Upper lobe of left lung (tissue), 4 donors: ENCODE results near the gene ATXN1.

Experiments used
- CTCF ChIP-seq, 6 experiments: fragments of 450-650 bp in 4 of 6; fragments of 200-600 bp in 2 of 6; sonication (generic) in 2 of 6; IDR thresholded peaks; one replicate each; pipeline ENCODE4 v1.5.1; 2016 to 2019; ENCODE audit warnings: antibody characterized with exemption in 6 of 6
- POLR2A ChIP-seq, 4 donors: fragments of 450-650 bp; IDR thresholded peaks; one replicate each; pipeline ENCODE4 v1.5.1; 2016 to 2017; ENCODE audit warnings: antibody characterized with exemption in 4 of 4, mild to moderate bottlenecking in 2 of 4
- POLR2AphosphoS5 ChIP-seq, 2 donors: sonication (generic); formaldehyde crosslinking; IDR thresholded peaks; one replicate each; pipeline ENCODE4 v1.5.1; 2017; ENCODE audit warnings: antibody characterized with exemption in 2 of 2

DNA sequence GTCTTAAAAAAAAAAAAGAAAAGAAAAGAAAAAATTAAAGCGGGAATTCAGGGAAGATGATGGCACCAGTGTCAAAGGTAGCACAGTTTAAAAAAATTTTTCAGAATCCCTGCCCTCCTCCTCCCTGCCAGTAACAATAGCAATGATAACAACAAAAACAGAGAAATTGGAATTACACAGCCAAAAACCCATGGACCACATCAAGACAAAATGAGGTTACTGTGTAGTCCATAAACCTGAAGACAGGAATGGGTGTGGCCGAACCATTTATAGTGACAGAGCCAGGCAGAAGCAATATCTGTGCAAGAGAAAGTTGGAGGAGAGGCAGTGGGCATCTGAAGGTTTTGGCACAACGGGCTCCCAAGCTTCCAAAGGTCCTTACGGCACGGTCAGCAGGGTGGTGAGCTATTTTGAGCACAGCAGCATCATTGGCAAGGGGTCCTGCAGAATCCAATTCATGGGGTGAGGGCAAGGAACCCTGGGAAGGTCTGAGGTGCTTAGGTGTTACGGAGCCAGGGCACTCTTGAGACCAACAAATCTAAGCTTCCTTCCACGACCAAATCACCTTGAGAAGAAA, 320.5 kb downstream of the ATXN1 start:
- TF ChIP-seq CTCF (IDR thresholded peaks at IDR 0.05) (no peak), POLR2A (IDR thresholded peaks at IDR 0.05) (no peak), POLR2AphosphoS5 (IDR thresholded peaks at IDR 0.05) (no peak)
